ENCODE data around the gene MGMT. TPM values are rescaled to one million over a fixed set of nuclear protein-coding genes. Genes with fewer than 3 reads are reported as not detected.

Gene MGMT
- total RNA-seq, 2 experiments from 2014 or later: 20.9 to 23.3 TPM

GRCh38 chr10:129531195-129531968 lies 64.3 kb downstream of the MGMT start:
- H3K27ac Mint-ChIP-seq: no peak overlapping the region
- no peak overlapping the region for H3K4me3 Mint-ChIP-seq
- H3K9me3 Mint-ChIP-seq: peaks cover 5% of the 10 kb centered on the region
- peaks cover 11% of the 10 kb centered on the region for H3K4me1 Mint-ChIP-seq
- DNase-seq: no peak
- H3K36me3 Mint-ChIP-seq: peaks cover 44% of the 10 kb centered on the region
- H3K27me3 Mint-ChIP-seq: no peaks in the 10 kb centered on the region

- H3K9me3 Mint-ChIP-seq: peaks cover 5% of the 10 kb centered on the region
Observed at GRCh38 chr10:129531969-129532660, 65.1 kb downstream of the MGMT start.

GRCh38 chr10:129532838-129533237 lies 65.8 kb downstream of the MGMT start:
- Mint-ChIP-seq H3K4me3 (no peak overlapping the region), H3K9me3 (peaks cover 3% of the 10 kb centered on the region), H3K36me3 (peaks cover 49% of the 10 kb centered on the region), H3K4me1 (peaks cover 11% of the 10 kb centered on the region), H3K27ac (no peak overlapping the region), H3K27me3 (no peaks in the 10 kb centered on the region)
- DNase-seq: no peak

More at GRCh38 chr10:129531969-129532660, 65.1 kb downstream of the MGMT start:
- peaks cover 11% of the 10 kb centered on the region for H3K4me1 Mint-ChIP-seq
- no peak overlapping the region for H3K27ac Mint-ChIP-seq
- H3K36me3 Mint-ChIP-seq: peaks cover 49% of the 10 kb centered on the region
- no peak overlapping the region for H3K4me3 Mint-ChIP-seq
- DNase-seq: no peak
- H3K27me3 Mint-ChIP-seq: no peaks in the 10 kb centered on the region

- Mint-ChIP-seq H3K4me3 (no peak overlapping the region), H3K36me3 (peaks cover 48% of the 10 kb centered on the region), H3K4me1 (peaks cover 11% of the 10 kb centered on the region), H3K9me3 (peaks cover under 1% of the 10 kb centered on the region), H3K27ac (no peak overlapping the region), H3K27me3 (no peaks in the 10 kb centered on the region)
- DNase-seq: no peak
Observed at GRCh38 chr10:129533281-129533680, 66.2 kb downstream of the MGMT start.

GRCh38 chr10:129534826-129535225 lies 67.8 kb downstream of the MGMT start:
- H3K4me3 Mint-ChIP-seq: no peak overlapping the region
- H3K4me1 Mint-ChIP-seq: peaks cover 10% of the 10 kb centered on the region
- peaks cover 49% of the 10 kb centered on the region for H3K36me3 Mint-ChIP-seq
- no peak overlapping the region for H3K27ac Mint-ChIP-seq
- H3K9me3 Mint-ChIP-seq: no peaks in the 10 kb centered on the region
- no peak for DNase-seq
- H3K27me3 Mint-ChIP-seq: no peaks in the 10 kb centered on the region

- peaks cover 7% of the 10 kb centered on the region for H3K4me1 Mint-ChIP-seq
- H3K27me3 Mint-ChIP-seq: no peaks in the 10 kb centered on the region
- no peak overlapping the region for H3K27ac Mint-ChIP-seq
- no peak for DNase-seq
- peaks cover 61% of the 10 kb centered on the region for H3K36me3 Mint-ChIP-seq
- no peak overlapping the region for H3K4me3 Mint-ChIP-seq
- H3K9me3 Mint-ChIP-seq: no peaks in the 10 kb centered on the region
Observed at GRCh38 chr10:129536336-129536735, 69.3 kb downstream of the MGMT start.

GRCh38 chr10:129537151-129537550 lies 70.1 kb downstream of the MGMT start:
- Mint-ChIP-seq H3K27ac (no peak overlapping the region), H3K36me3 (peaks cover 62% of the 10 kb centered on the region), H3K9me3 (no peaks in the 10 kb centered on the region), H3K27me3 (no peaks in the 10 kb centered on the region), H3K4me3 (no peak overlapping the region), H3K4me1 (peaks cover 5% of the 10 kb centered on the region)
- no peak for DNase-seq

- Mint-ChIP-seq H3K27ac (no peak overlapping the region), H3K4me3 (no peak overlapping the region), H3K27me3 (no peaks in the 10 kb centered on the region), H3K9me3 (no peaks in the 10 kb centered on the region), H3K4me1 (no peaks in the 10 kb centered on the region), H3K36me3 (peaks cover 66% of the 10 kb centered on the region)
- no peak for DNase-seq
Observed at GRCh38 chr10:129538236-129538635, 71.2 kb downstream of the MGMT start.

GRCh38 chr10:129541200-129541599 lies 74.2 kb downstream of the MGMT start:
- Mint-ChIP-seq H3K36me3 (peaks cover 45% of the 10 kb centered on the region), H3K27ac (no peak overlapping the region), H3K27me3 (no peaks in the 10 kb centered on the region), H3K9me3 (no peaks in the 10 kb centered on the region), H3K4me3 (no peak overlapping the region), H3K4me1 (peaks cover 1% of the 10 kb centered on the region)
- no peak for DNase-seq

- H3K4me1 Mint-ChIP-seq: peaks cover 1% of the 10 kb centered on the region
- no peaks in the 10 kb centered on the region for H3K9me3 Mint-ChIP-seq
- peaks cover 38% of the 10 kb centered on the region for H3K36me3 Mint-ChIP-seq
- no peak for DNase-seq
- no peak overlapping the region for H3K27ac Mint-ChIP-seq
- no peak overlapping the region for H3K4me3 Mint-ChIP-seq
- H3K27me3 Mint-ChIP-seq: no peaks in the 10 kb centered on the region
Observed at GRCh38 chr10:129541748-129542487, 74.9 kb downstream of the MGMT start.

- H3K4me3 Mint-ChIP-seq: no peak overlapping the region
- DNase-seq: no peak
- H3K27ac Mint-ChIP-seq: no peak overlapping the region
- H3K9me3 Mint-ChIP-seq: no peaks in the 10 kb centered on the region
- no peaks in the 10 kb centered on the region for H3K27me3 Mint-ChIP-seq
- peaks cover 1% of the 10 kb centered on the region for H3K4me1 Mint-ChIP-seq
- peaks cover 31% of the 10 kb centered on the region for H3K36me3 Mint-ChIP-seq
Observed at GRCh38 chr10:129542589-129542988, 75.5 kb downstream of the MGMT start.

- Mint-ChIP-seq H3K36me3 (peaks cover 22% of the 10 kb centered on the region), H3K27ac (no peak overlapping the region), H3K27me3 (no peaks in the 10 kb centered on the region), H3K9me3 (no peaks in the 10 kb centered on the region), H3K4me3 (no peak overlapping the region), H3K4me1 (peaks cover 1% of the 10 kb centered on the region)
- no peak for DNase-seq
Observed at GRCh38 chr10:129544205-129545202, 77.5 kb downstream of the MGMT start.

GRCh38 chr10:129545261-129545660 lies 78.2 kb downstream of the MGMT start:
- Mint-ChIP-seq H3K9me3 (no peaks in the 10 kb centered on the region), H3K27me3 (no peaks in the 10 kb centered on the region), H3K4me1 (peaks cover 1% of the 10 kb centered on the region), H3K36me3 (peaks cover 18% of the 10 kb centered on the region), H3K4me3 (no peak overlapping the region), H3K27ac (no peak overlapping the region)
- DNase-seq: no peak

- Mint-ChIP-seq H3K9me3 (no peaks in the 10 kb centered on the region), H3K27ac (no peak overlapping the region), H3K4me3 (no peak overlapping the region), H3K27me3 (no peaks in the 10 kb centered on the region), H3K4me1 (peaks cover 1% of the 10 kb centered on the region), H3K36me3 (peaks cover 21% of the 10 kb centered on the region)
- DNase-seq: no peak
Observed at GRCh38 chr10:129546106-129546505, 79.1 kb downstream of the MGMT start.

All from activated naive CD8-positive, alpha-beta T cell treated with anti-CD3 and anti-CD28 coated beads for 36 hours (primary cell).